ENCODE results near the gene ABCD3.

Gene ABCD3

DNA sequence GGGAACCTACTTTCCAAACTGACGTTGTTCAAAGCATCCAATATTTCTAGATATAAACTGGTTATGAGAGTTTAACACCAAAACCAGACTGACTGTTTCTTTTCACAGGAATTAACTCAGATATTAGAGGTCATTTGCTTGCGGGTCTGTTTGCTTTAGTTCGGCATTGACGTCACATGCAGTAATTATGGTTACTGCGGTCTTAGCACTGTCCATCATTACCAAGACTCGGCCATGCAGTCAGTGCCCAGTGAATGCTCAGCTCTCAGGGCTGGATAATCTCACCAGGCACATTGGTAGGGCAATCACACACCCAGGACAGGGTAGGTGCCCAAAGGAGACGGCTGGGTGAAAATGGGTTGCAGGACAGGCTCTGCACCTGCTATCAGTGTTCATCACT, 133.3 kb downstream of the ABCD3 start:
- ChIA-PET POLR2A (no interaction called here), CTCF (no interaction called here)
- TF ChIP-seq, protein P1, sequence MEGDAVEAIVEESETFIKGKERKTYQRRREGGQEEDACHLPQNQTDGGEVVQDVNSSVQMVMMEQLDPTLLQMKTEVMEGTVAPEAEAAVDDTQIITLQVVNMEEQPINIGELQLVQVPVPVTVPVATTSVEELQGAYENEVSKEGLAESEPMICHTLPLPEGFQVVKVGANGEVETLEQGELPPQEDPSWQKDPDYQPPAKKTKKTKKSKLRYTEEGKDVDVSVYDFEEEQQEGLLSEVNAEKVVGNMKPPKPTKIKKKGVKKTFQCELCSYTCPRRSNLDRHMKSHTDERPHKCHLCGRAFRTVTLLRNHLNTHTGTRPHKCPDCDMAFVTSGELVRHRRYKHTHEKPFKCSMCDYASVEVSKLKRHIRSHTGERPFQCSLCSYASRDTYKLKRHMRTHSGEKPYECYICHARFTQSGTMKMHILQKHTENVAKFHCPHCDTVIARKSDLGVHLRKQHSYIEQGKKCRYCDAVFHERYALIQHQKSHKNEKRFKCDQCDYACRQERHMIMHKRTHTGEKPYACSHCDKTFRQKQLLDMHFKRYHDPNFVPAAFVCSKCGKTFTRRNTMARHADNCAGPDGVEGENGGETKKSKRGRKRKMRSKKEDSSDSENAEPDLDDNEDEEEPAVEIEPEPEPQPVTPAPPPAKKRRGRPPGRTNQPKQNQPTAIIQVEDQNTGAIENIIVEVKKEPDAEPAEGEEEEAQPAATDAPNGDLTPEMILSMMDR (IDR thresholded peaks at IDR 0.05; ENCODE audit: control extremely low read depth, extremely low read depth, low read depth, missing control alignments) = no peak
- no peak for DNase-seq (ENCODE audit: extremely low spot score)

DNA sequence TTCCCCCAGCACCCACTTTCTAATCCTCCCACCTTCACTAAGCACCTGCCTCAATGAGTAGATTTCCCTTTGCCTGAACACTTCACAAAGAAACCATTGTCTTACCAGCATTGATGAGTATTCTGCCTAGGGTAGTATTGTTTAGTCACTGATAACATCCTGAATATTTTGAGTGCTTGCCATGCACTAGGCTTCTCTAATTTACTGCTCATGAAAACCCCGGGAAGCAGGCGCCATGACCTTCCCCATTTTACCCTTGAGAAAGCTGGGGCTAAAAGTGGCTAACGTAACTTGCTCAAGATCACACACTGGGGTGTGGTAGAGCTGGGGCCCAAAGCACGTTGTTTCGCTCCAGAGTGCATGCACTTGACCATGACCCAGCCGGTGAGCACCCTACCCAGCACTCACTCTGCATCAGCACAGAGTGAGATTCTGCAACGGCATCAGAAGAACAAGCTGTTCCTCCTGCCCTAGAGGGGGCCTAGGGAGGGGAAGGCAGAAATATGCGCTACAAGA, 133.9 kb downstream of the ABCD3 start:
- no peak for DNase-seq (ENCODE audit: extremely low spot score)
- CTCF ChIA-PET = no interaction called here
- POLR2A ChIA-PET = no interaction called here
- TF ChIP-seq, protein P1 (IDR thresholded peaks at IDR 0.05; ENCODE audit: control extremely low read depth, extremely low read depth, low read depth, missing control alignments) = no peak

DNA sequence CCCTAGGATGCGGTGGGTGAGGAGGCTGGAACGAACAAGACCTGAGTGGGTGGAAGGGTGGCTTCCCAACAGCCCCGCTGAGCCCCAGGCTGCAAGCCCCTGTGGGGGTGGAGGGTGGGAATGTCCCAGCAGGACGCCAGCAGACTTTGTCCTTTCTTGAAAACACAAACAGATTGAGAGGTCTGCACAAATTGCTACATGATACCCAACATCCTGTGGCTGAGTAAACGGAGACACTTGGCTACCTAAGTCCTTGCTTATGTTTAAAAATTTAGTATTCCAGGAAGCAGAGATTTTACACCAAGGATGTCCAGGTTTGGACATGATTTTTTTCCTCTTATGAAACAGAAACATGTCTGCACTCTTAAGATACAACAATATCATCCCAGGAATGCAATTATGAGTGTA, 135.1 kb downstream of the ABCD3 start:
- POLR2A ChIA-PET = no interaction called here
- CTCF ChIA-PET = no interaction called here
- no peak for DNase-seq (ENCODE audit: extremely low spot score)

DNA sequence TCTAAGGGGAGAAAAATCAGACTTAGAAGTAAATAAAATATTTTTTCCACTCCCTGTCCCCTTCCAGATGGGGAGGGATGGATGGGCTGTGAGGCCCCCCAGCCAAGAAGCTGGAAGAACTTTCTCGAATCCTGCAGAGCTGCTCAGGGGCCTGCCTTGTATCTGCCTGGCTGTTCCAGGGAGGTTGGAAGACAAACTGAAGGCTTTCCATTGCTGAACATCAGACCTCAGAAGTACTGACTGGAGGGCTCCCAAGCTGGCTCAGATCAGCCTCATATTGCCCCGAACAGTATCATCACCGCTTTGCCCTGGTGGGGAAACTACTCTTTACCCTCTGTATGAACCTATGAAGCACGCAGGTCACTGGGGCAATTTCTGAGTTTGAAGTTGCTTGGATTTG, 135.7 kb downstream of the ABCD3 start:
- no peak for DNase-seq (ENCODE audit: extremely low spot score)
- ChIA-PET CTCF (no interaction called here), POLR2A (no interaction called here)
- TF ChIP-seq, protein P1 (IDR thresholded peaks at IDR 0.05; ENCODE audit: control extremely low read depth, extremely low read depth, low read depth, missing control alignments) = no peak

More for the DNA sequence above, 135.1 kb downstream of the ABCD3 start:
- TF ChIP-seq, protein P1 (IDR thresholded peaks at IDR 0.05; ENCODE audit: control extremely low read depth, extremely low read depth, low read depth, missing control alignments) = no peak

DNA sequence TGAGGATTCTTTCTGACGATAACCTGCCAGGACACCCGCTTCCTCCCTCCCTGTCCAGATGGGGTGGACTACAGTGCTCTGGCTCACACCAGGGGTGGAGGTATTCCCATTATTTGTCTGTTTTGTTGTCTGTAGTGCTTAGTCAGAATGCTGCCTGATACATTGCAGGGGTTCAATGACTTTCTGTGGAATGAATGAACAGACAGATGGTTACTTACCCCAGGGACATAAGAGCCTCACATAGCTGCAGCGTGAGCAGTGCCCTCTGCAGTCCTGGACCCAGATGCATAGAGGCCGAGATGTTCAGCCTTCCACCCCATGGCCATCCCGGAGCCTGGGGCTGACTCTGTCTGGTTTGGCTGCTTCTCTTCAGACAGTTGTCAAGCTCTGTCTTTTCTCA, 136.4 kb downstream of the ABCD3 start:
- TF ChIP-seq, protein P1 (IDR thresholded peaks at IDR 0.05; ENCODE audit: control extremely low read depth, extremely low read depth, low read depth, missing control alignments) = no peak
- no peak for DNase-seq (ENCODE audit: extremely low spot score)
- ChIA-PET POLR2A (no interaction called here), CTCF (no interaction called here)

DNA sequence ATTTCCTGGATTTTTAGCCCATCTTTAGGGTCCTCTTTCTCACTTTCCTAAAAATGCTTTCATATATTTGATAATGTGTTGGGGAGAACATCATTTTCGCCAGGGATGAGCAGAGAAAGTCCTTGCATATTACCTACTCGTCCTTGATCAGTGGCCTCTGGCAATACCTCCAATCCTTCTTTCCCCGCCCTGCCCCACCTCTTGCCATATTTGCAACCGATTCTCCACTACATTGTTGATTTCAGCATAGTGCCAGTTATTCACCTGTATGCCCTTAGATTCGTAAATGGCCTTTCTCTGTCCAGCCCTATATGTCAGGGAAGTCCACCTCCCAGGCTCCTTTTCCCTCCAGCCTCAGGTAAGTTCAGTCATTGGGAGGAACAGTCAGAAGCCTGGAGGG, 136.9 kb downstream of the ABCD3 start:
- CTCF ChIA-PET = no interaction called here
- POLR2A ChIA-PET = no interaction called here
- DNase-seq (ENCODE audit: extremely low spot score) = no peak
- TF ChIP-seq, protein P1 (IDR thresholded peaks at IDR 0.05; ENCODE audit: control extremely low read depth, extremely low read depth, low read depth, missing control alignments) = no peak

DNA sequence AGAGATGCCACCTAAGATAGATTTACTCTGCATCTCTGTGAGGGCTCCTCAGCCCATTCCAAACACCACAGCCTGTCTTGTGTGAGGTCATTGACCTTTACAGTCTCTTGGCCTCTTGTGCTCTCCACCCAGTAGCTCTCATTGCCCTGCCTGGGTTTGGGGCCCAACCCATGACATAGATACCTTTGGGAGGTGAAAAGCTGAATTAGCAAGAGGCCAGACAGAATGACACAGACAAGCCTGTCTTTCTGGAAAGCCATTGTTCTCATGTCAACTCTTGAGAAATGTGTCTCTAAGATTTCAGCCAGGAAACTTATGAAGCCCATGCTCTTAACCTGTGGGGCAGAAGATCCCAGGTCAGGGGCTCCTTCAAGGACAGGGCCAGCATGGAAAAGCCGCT, 141.7 kb downstream of the ABCD3 start:
- TF ChIP-seq, protein P1 (IDR thresholded peaks at IDR 0.05; ENCODE audit: control extremely low read depth, extremely low read depth, low read depth, missing control alignments) = no peak
- no peak for DNase-seq (ENCODE audit: extremely low spot score)
- POLR2A ChIA-PET = no interaction called here
- CTCF ChIA-PET = interaction anchor here (1.5 to 1.6 kb wide), 2 partner anchors 24 to 38 kb away, joined by 4 read pairs; no protein-coding TSS in a partner anchor
